T-cell (primary cell): ENCODE results near the gene TIMM44. TPM values are rescaled to one million over a fixed set of nuclear protein-coding genes. Genes with fewer than 3 reads are reported as not detected.
A peak's percentile ranks its signal among the peaks of the same experiment; 100 is the strongest.

ENCODE experiments used
- ATAC-seq, 4 experiments: fragments of 200-7000 bp in 3 of 4; fragments of 150-1000 bp in 1 of 4; cut with Tn5 transposase; replicated peaks in 1 of 4; 1 replicate in 3 of 4; 2 replicates in 1 of 4; pipeline ENCODE4 v1.10.0; 2021; ENCODE audit warnings: moderate library complexity in 3 of 4, mild to moderate bottlenecking in 2 of 4, moderate number of reproducible peaks in 1 of 4
- CTCF ChIA-PET, 2 donors: fragments of 300-600 bp; sonication (Branson Sonifier 250); formaldehyde crosslinking; loops; one replicate each; lab custom pipeline; 2022; ENCODE audit warnings: antibody characterized with exemption in 2 of 2; lab: Charles Lee
- POLR2A ChIA-PET, 2 donors: fragments of 300-600 bp; sonication (Branson Sonifier 250); formaldehyde crosslinking; loops; one replicate each; lab custom pipeline; 2022; ENCODE audit warnings: antibody characterized with exemption in 2 of 2; lab: Charles Lee
- DNase-seq, 35 experiments: peaks; one replicate each; pipeline versions ENCODE4 v3.0.0 to v3.0.0-alpha.2; 2013 to 2023
- H3K27ac ChIP-seq: one replicate; pipeline ENCODE4 v1.5.1; 2013; ENCODE audit warnings: low read length
- H3K27me3 ChIP-seq, 2 experiments: replicated peaks in 1 of 2; 1 replicate in 1 of 2; 2 replicates in 1 of 2; pipeline versions ENCODE4 v1.6.1 to v1.7.0; 2013; ENCODE audit warnings: low read length in 1 of 2, mixed read lengths in 1 of 2; ENCODE audit not compliant: control insufficient read depth in 2 of 2, insufficient read depth in 2 of 2; ENCODE audit errors: extremely low read depth in 1 of 2
- H3K36me3 ChIP-seq, 2 donors: 1 replicate in 1 of 2; 2 replicates in 1 of 2; pipeline versions ENCODE4 v1.6.1 to v1.7.0; 2013; ENCODE audit warnings: low read length in 1 of 2; ENCODE audit not compliant: control insufficient read depth in 2 of 2, insufficient read depth in 1 of 2; ENCODE audit errors: extremely low read depth in 1 of 2
- H3K4me1 ChIP-seq, 2 experiments: 1 replicate in 1 of 2; 2 replicates in 1 of 2; pipeline versions ENCODE4 v1.6.1 to v1.7.0; 2013; ENCODE audit warnings: low read length in 2 of 2, mixed read lengths in 1 of 2; ENCODE audit not compliant: insufficient read depth in 2 of 2, control insufficient read depth in 1 of 2; ENCODE audit errors: extremely low read depth in 1 of 2
- H3K4me3 ChIP-seq, 2 donors: 1 replicate in 1 of 2; 2 replicates in 1 of 2; pipeline versions ENCODE4 v1.5.1 to v1.7.0; 2013; ENCODE audit warnings: mild to moderate bottlenecking in 2 of 2, low read length in 1 of 2, moderate library complexity in 1 of 2; ENCODE audit not compliant: control insufficient read depth in 1 of 2; ENCODE audit errors: extremely low read depth in 1 of 2
- H3K9me3 ChIP-seq: 2 replicates; pipeline ENCODE4 v1.7.0; 2013
- H3K27ac Mint-ChIP-seq, 2 donors: one replicate each; pipeline ENCODE4 v1.8.0; 2020 to 2021; ENCODE audit warnings: mild to moderate bottlenecking in 2 of 2, mixed read lengths in 2 of 2
- H3K27me3 Mint-ChIP-seq, 2 donors: one replicate each; pipeline ENCODE4 v1.8.0; 2021 to 2022; ENCODE audit warnings: mixed read lengths in 2 of 2
- H3K36me3 Mint-ChIP-seq: one replicate; pipeline ENCODE4 v1.8.0; 2021; ENCODE audit warnings: mixed read lengths
- H3K4me1 Mint-ChIP-seq, 3 donors: one replicate each; pipeline ENCODE4 v1.8.0; 2020 to 2022; ENCODE audit warnings: mixed read lengths in 3 of 3, mild to moderate bottlenecking in 1 of 3
- H3K4me3 Mint-ChIP-seq, 3 donors: one replicate each; pipeline ENCODE4 v1.8.0; 2020 to 2022; ENCODE audit warnings: mild to moderate bottlenecking in 3 of 3, mixed read lengths in 3 of 3, moderate library complexity in 3 of 3
- H3K9me3 Mint-ChIP-seq, 3 donors: one replicate each; pipeline ENCODE4 v1.8.0; 2020 to 2022; ENCODE audit warnings: mixed read lengths in 3 of 3
- WGBS: methylation state at CpG from one replicate; pipeline ENCODE4 v1.1.5; 2013; ENCODE audit warnings: missing lambda C conversion rate; ENCODE audit not compliant: insufficient coverage; 5-methylcytosine and 5-hydroxymethylcytosine counted together
- total RNA-seq, 35 experiments: library from RNA in 6 of 35; stranded (reverse) in 6 of 35; fragments of 120-200 nt in 1 of 35; gene quantifications; one replicate each; pipeline versions ENCODE4 v1.2.1 to v1.2.4 and lab custom pipeline; 2013 to 2026

Gene TIMM44
- total RNA-seq, 5 donors from 2014 or later (not counting 1 experiment from before 2014, with no cell fraction given), result 72.7 to 99.4 (median 90.3) TPM

DNA sequence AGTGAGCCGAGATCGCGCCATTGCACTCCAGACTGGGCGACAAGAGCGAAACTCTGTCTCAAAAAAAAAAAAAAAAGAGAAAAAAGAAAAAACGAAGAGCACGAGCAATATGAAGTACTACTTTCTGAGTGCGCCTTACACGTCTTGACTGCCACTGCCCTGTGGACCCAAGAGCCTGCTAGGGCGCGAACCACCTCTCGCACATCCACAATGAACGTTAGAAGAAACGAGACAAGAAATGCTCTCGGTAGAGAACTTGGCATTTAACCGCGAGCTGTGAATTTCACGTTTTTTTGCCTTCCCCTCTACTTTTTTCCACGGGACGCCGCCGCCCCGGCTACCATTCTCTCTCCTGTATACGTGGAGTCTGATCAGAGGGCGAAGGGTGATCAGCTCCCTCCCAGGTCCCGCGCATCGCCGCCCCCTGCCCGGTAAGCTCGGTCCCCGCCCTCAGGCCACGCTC, 454 bp downstream of the TIMM44 start:
- Histone ChIP-seq H3K27me3 (no peaks in the 10 kb centered on the region), H3K4me3 (peak overlapping the region; percentile 90 to 92), H3K4me1 (peaks cover 7 to 32% of the 10 kb centered on the region in 2 experiments), H3K9me3 (no peaks in the 10 kb centered on the region), H3K36me3 (peaks cover under 1 to 23% of the 10 kb centered on the region in 2 donors), H3K27ac (peak overlapping the region; percentile 97)
- ChIA-PET POLR2A (interaction anchor here in 1 of 2 donors (0.5 to 1.4 kb wide), 3 partner anchors 13 to 23 kb away, joined by 3 to 4 read pairs (median 3); partner anchors contain the start of gene SNAPC2), CTCF (interaction anchor here in 1 of 2 donors (0.8 to 3.9 kb wide), 10 partner anchors 14 to 844 kb away, joined by 3 to 33 read pairs (median 4); partner anchors contain the start of genes MAP2K7, NDUFA7, PET100 and RPS28)
- Mint-ChIP-seq H3K9me3 (no peaks in the 10 kb centered on the region), H3K27me3 (no peaks in the 10 kb centered on the region), H3K4me3 (peak overlapping the region; percentile 87 to 90 (median 89)), H3K27ac (peak overlapping the region; percentile 90 to 95), H3K36me3 (peaks cover 10% of the 10 kb centered on the region), H3K4me1 (peaks cover 32 to 46% (median 35%) of the 10 kb centered on the region in 3 donors)
- DNase-seq, result peak in 1 of 35 experiments; percentile 29
- ATAC-seq, result peak in 3 of 4 experiments; percentile 2 to 8 (median 3)
- 6% methylated on average over 21 of the region's 33 CpGs for WGBS

DNA sequence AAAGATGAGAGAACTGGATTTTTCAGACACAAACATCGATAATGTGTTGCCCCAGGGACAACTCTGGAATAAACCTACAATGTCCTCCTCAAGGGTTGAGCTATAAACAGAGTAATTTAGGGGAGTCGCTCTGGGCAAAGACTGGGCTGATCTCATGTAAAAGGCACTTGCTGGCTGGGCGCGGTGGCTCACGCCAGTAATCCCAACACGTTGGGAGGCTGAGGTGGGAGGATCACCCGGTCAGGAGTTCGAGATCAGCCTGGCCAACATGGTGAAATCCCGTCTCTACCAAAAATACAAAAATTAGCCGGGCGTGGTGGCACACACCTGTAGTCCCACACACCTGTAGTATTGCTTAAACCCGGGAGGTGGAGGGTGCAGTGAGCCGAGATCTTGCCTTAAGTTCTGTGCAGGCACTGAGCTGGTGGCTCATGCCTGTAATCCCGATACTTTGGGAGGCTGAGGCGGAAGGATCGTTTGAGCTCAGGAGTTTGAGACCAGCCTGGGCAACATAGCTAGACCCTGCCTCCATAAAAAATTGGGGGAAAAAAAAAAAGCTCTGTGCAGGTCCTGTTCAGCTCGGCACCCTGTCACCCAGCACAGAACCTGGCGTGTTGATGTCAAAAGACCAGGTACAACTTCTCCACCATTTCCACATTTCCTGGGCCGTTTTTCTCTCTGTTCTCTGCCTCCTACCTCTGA, 1.4 kb downstream of the TIMM44 start:
- peak overlapping the region in 1 of 2 donors; percentile 15 for H3K4me3 ChIP-seq
- WGBS, result 93% methylated on average over 13 of the region's 19 CpGs
- H3K9me3 Mint-ChIP-seq, result no peaks in the 10 kb centered on the region

DNA sequence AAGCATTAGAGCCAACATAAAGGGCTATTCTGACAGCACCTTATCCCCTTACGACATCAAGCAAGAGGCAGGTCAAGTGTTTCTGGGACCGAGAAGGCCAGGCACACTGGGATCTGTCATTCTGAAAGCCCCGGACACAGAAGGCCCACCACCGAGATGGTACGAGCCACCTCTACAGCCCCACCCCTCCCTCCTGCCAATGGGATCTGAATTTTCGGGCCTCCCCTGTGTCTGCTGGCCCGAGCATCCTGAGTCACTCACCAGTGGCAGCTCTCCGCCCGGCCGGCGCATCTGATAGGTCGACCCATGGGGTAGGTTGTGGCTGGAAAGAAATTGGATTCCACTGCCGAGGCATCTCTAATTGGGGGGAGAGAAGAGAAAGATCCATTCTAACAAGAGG, 2.6 kb downstream of the TIMM44 start:
- Mint-ChIP-seq H3K36me3 (peaks cover 10% of the 10 kb centered on the region), H3K27ac (no peak overlapping the region), H3K4me3 (peak overlapping the region in 1 of 3 donors; percentile 51), H3K4me1 (peaks cover 32 to 46% (median 35%) of the 10 kb centered on the region in 3 donors), H3K9me3 (no peaks in the 10 kb centered on the region), H3K27me3 (no peaks in the 10 kb centered on the region)
- ChIA-PET POLR2A (interaction anchor here in 1 of 2 donors (0.7 kb wide), 1 partner anchor 16 kb away, joined by 12 read pairs; no protein-coding TSS in a partner anchor), CTCF (interaction anchor here in 1 of 2 donors (0.6 kb wide), 1 partner anchor 675 kb away, joined by 4 read pairs; no protein-coding TSS in a partner anchor)
- Histone ChIP-seq H3K9me3 (no peaks in the 10 kb centered on the region), H3K27me3 (no peaks in the 10 kb centered on the region), H3K4me1 (peaks cover 7 to 32% of the 10 kb centered on the region in 2 experiments), H3K4me3 (no peak overlapping the region), H3K27ac (no peak overlapping the region), H3K36me3 (peaks cover 13 to 38% of the 10 kb centered on the region in 2 donors)
- no peak for DNase-seq
- WGBS, result 93% methylated on average over 5 of the region's 13 CpGs
- no peak for ATAC-seq

More for the DNA sequence above, 1.4 kb downstream of the TIMM44 start:
- H3K4me3 Mint-ChIP-seq, result peak overlapping the region; percentile 87 to 90 (median 89)
- H3K4me1 ChIP-seq, result peaks cover 7 to 32% of the 10 kb centered on the region in 2 experiments
- peaks cover 5 to 31% of the 10 kb centered on the region in 2 donors for H3K36me3 ChIP-seq
- CTCF ChIA-PET, result interaction anchor here in 1 of 2 donors (3.9 kb wide), 1 partner anchor 13 kb away, joined by 15 read pairs; no protein-coding TSS in a partner anchor
- ATAC-seq, result no peak
- no peaks in the 10 kb centered on the region for H3K9me3 ChIP-seq
- H3K27ac ChIP-seq, result no peak overlapping the region
- no peaks in the 10 kb centered on the region for H3K27me3 ChIP-seq
- peaks cover 10% of the 10 kb centered on the region for H3K36me3 Mint-ChIP-seq
- no peak for DNase-seq
- no peak overlapping the region for H3K27ac Mint-ChIP-seq
- POLR2A ChIA-PET, result interaction anchor here in 1 of 2 donors (0.6 kb wide), 1 partner anchor 1080 kb away, joined by 4 read pairs; no protein-coding TSS in a partner anchor
- H3K27me3 Mint-ChIP-seq, result no peaks in the 10 kb centered on the region
- H3K4me1 Mint-ChIP-seq, result peaks cover 32 to 46% (median 35%) of the 10 kb centered on the region in 3 donors

DNA sequence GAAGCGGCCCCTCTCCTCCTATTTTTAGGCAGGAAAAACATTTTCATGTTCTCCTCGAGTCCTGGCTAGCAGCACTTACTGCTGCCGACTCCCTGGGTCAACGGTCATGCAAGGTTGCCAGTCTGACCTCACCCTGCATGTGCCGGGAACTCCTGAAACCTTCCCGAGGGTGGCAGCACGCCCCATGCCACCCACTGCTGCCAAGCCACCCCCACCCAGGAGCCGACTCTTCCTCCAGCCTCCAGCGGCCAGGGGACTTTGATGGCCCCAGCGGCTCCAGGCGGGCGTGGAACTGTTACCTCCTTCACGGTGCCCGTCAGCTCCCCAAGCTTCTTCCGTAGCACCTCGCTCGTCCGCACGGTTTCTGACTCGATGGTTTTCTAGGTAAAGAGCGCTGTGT, 8.7 kb downstream of the TIMM44 start:
- Mint-ChIP-seq H3K27me3 (no peaks in the 10 kb centered on the region), H3K9me3 (no peaks in the 10 kb centered on the region), H3K4me3 (no peak overlapping the region), H3K36me3 (peaks cover 12% of the 10 kb centered on the region), H3K27ac (no peak overlapping the region), H3K4me1 (peaks cover 4 to 6% (median 5%) of the 10 kb centered on the region in 3 donors)
- Histone ChIP-seq H3K9me3 (no peaks in the 10 kb centered on the region), H3K4me1 (no peaks in the 10 kb centered on the region), H3K27me3 (no peaks in the 10 kb centered on the region), H3K36me3 (peaks cover 31 to 73% of the 10 kb centered on the region in 2 donors), H3K27ac (no peak overlapping the region), H3K4me3 (no peak overlapping the region)
- ATAC-seq (no peak), DNase-seq (no peak)
- WGBS, result 97% methylated on average over 18 of the region's 21 CpGs
- CTCF ChIA-PET, result interaction anchor here in 1 of 2 donors (0.6 kb wide), 1 partner anchor 338 kb away, joined by 7 read pairs; no protein-coding TSS in a partner anchor
- POLR2A ChIA-PET, result interaction anchor here in 1 of 2 donors (0.7 kb wide), 1 partner anchor 51 kb away, joined by 3 read pairs; no protein-coding TSS in a partner anchor

DNA sequence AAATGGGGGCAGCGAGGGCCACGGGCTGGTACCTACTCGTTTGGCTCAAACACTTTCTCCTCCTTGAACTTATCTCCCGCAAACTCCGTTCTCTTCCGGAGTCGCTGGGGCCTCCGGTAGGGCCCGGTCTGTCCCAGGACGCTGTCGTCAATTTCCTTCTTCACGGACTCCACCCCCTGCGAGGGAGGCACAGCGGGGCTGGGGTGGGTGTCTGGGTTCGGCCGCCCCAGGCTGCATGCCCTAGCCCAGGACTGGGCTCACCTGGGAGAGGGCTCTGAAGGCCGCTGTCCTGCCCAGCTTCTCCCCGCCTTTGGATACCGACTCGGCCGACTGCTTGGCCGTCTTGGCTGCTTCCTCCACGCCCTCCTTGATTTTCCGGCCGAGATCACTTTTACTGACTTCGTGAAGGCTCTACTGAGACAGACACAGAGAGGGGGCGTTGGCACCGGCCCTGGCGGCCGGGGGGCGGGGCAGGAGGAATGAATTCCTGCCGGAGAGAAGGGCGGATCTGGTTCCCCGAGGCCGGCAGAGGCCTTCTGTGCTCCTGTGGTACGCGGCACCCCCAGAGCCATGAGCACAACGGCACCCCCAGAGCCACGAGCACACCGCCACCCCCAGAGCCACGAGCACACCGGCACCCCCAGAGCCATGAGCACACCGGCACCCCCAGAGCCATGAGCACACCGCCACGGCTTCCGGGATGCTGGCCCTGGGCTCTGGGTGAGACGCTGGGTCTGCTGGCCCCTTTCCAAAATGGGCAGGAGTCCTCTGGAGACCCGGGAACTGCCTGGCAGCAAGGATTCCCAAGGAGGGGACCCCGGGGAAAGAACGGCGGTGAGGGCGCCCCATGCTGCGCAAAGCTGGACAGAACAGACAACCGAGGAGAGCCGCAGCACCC, 9.4 kb downstream of the TIMM44 start:
- peaks cover 12% of the 10 kb centered on the region for H3K36me3 Mint-ChIP-seq
- CTCF ChIA-PET, result interaction anchor here in 1 of 2 donors (0.6 kb wide), 1 partner anchor 337 kb away, joined by 7 read pairs; no protein-coding TSS in a partner anchor

More for the DNA sequence above, 9.4 kb downstream of the TIMM44 start:
- H3K27ac Mint-ChIP-seq, result no peak overlapping the region
- Histone ChIP-seq H3K9me3 (no peaks in the 10 kb centered on the region), H3K4me1 (peaks cover 2 to 6% of the 10 kb centered on the region in 2 experiments), H3K36me3 (peaks cover 31 to 73% of the 10 kb centered on the region in 2 donors), H3K27ac (no peak overlapping the region), H3K27me3 (no peaks in the 10 kb centered on the region), H3K4me3 (no peak overlapping the region)
- ATAC-seq (no peak), DNase-seq (no peak)
- H3K27me3 Mint-ChIP-seq, result no peaks in the 10 kb centered on the region
- 96% methylated on average over 53 of the region's 55 CpGs for WGBS
- no peak overlapping the region for H3K4me3 Mint-ChIP-seq
- H3K4me1 Mint-ChIP-seq, result peaks cover 4 to 10% (median 8%) of the 10 kb centered on the region in 3 donors
- POLR2A ChIA-PET, result interaction anchor here in 1 of 2 donors (0.7 kb wide), 1 partner anchor 50 kb away, joined by 3 read pairs; no protein-coding TSS in a partner anchor
- H3K9me3 Mint-ChIP-seq, result no peaks in the 10 kb centered on the region
